Right renal cortex interstitium (tissue), 3 donors: ENCODE data around the gene KRTAP6-3. TPM values are rescaled to one million over a fixed set of nuclear protein-coding genes. Genes with fewer than 3 reads are reported as not detected.

Experiments
- DNase-seq, 3 donors: peaks; one replicate each; pipeline ENCODE4 v3.0.0-alpha.2; 2013; ENCODE audit warnings: low read depth in 3 of 3, low spot score in 2 of 3
- polyA plus RNA-seq, 3 donors: library from polyadenylated mRNA; unstranded; fragments of 120-200 nt; gene quantifications; one replicate each; pipeline ENCODE4 v1.2.1, GENCODE V29; 2013; ENCODE audit not compliant: insufficient read length in 3 of 3

Gene KRTAP6-3
- not detected for polyA plus RNA-seq

GRCh38 chr21:30592140-30592539, at the start of gene KRTAP6-3:
KRTAP6-3 (plus strand) TSS chr21:30592440; CDS start chr21:30592446, 6 bp downstream.
- DNase-seq: no peak

- no peak for DNase-seq
These were observed 39.5 kb upstream of the KRTAP6-3 start for GRCh38 chr21:30552782-30553181.

- DNase-seq: no peak
These were observed 37.1 kb upstream of the KRTAP6-3 start for GRCh38 chr21:30555095-30555494.

- no peak for DNase-seq
These were observed 30.9 kb upstream of the KRTAP6-3 start, which contains the start of gene KRTAP19-7 for GRCh38 chr21:30561264-30561895. KRTAP19-7 (minus strand) TSS chr21:30561314; CDS start chr21:30561289, 25 bp downstream.

- no peak for DNase-seq
These were observed 30.3 kb upstream of the KRTAP6-3 start for GRCh38 chr21:30561957-30562356.

- DNase-seq: no peak
These were observed 29.2 kb upstream of the KRTAP6-3 start for GRCh38 chr21:30563072-30563471.

GRCh38 chr21:30563630-30564029, 28.6 kb upstream of the KRTAP6-3 start:
- DNase-seq: no peak

- DNase-seq: no peak
These were observed 24.6 kb upstream of the KRTAP6-3 start for GRCh38 chr21:30567617-30568016.

GRCh38 chr21:30577766-30578165, 14.5 kb upstream of the KRTAP6-3 start:
- no peak for DNase-seq

- DNase-seq: no peak
These were observed 12.9 kb upstream of the KRTAP6-3 start for GRCh38 chr21:30579346-30579745.

- DNase-seq: no peak
These were observed 12.1 kb upstream of the KRTAP6-3 start for GRCh38 chr21:30580132-30580531.

GRCh38 chr21:30582870-30583269, 9.4 kb upstream of the KRTAP6-3 start:
- no peak for DNase-seq

- no peak for DNase-seq
These were observed 1.9 kb upstream of the KRTAP6-3 start, which contains the start of gene KRTAP22-2 for GRCh38 chr21:30590297-30590696. KRTAP22-2 (minus strand) TSS chr21:30590397.

GRCh38 chr21:30598802-30599201, 6.6 kb downstream of the KRTAP6-3 start, which contains the start of gene KRTAP6-2:
KRTAP6-2 (minus strand) TSS chr21:30598902; CDS start chr21:30598874, 28 bp downstream.
- no peak for DNase-seq

GRCh38 chr21:30600787-30601186, 8.5 kb downstream of the KRTAP6-3 start, which contains the start of gene KRTAP22-1:
KRTAP22-1 (plus strand) TSS chr21:30601087.
- DNase-seq: no peak

GRCh38 chr21:30605968-30606367, 13.7 kb downstream of the KRTAP6-3 start:
- DNase-seq: no peak

GRCh38 chr21:30612132-30612531, 19.9 kb downstream of the KRTAP6-3 start:
- DNase-seq: no peak

- no peak for DNase-seq
These were observed 21.6 kb downstream of the KRTAP6-3 start, which contains the start of gene KRTAP6-1 for GRCh38 chr21:30613836-30614235. KRTAP6-1 (minus strand) TSS chr21:30613930; CDS start chr21:30613904, 26 bp downstream.

- DNase-seq: no peak
These were observed 23.0 kb downstream of the KRTAP6-3 start for GRCh38 chr21:30615199-30615598.

- DNase-seq: no peak
These were observed 23.9 kb downstream of the KRTAP6-3 start, which contains the start of gene KRTAP20-1 for GRCh38 chr21:30616125-30616524. KRTAP20-1 (plus strand) TSS chr21:30616425; CDS start chr21:30616455, 30 bp downstream.

- no peak for DNase-seq
These were observed 27.8 kb downstream of the KRTAP6-3 start for GRCh38 chr21:30620080-30620479.

- no peak for DNase-seq
These were observed 28.3 kb downstream of the KRTAP6-3 start, which contains the start of gene KRTAP20-4 for GRCh38 chr21:30620522-30620921. KRTAP20-4 (plus strand) TSS chr21:30620627.
